GM12864 (cell line): ENCODE data around the gene DEPDC1.
"Not testable (repeated sequence)": the region's sequence is repeated elsewhere in the genome, so short reads cannot be mapped to it uniquely, and the experiment has no call there.

ENCODE experiments used
- DNase-seq: peaks from one replicate; pipeline ENCODE4 v3.0.0-alpha.2; 2011; ENCODE audit warnings: low read depth
- H3K4me3 ChIP-seq: 2 replicates; pipeline ENCODE4 v1.5.1; 2011; ENCODE audit warnings: mild to moderate bottlenecking, low read depth, low read length, control low read depth
- CTCF ChIP-seq: IDR thresholded peaks from 2 replicates; pipeline ENCODE4 v1.5.1; 2011; ENCODE audit warnings: low read depth, mild to moderate bottlenecking, moderate library complexity, low read length, control low read depth, inconsistent platforms; ENCODE audit errors: missing control alignments

The DEPDC1 gene

GRCh38 chr1:68478662-68479061 is 18.2 kb downstream of the DEPDC1 start:
- no peak overlapping the region for H3K4me3 ChIP-seq
- DNase-seq = no peak
- TF ChIP-seq CTCF = no peak

GRCh38 chr1:68476626-68477025 is 20.3 kb downstream of the DEPDC1 start:
- not testable (repeated sequence) for H3K4me3 ChIP-seq, DNase-seq

- H3K4me3 ChIP-seq = no peak overlapping the region
- no peak for TF ChIP-seq CTCF
- no peak for DNase-seq
Observed at GRCh38 chr1:68473060-68473459, 23.8 kb downstream of the DEPDC1 start.

- peak; percentile 11 for TF ChIP-seq CTCF
- no peak overlapping the region for H3K4me3 ChIP-seq
- DNase-seq = no peak
Observed at GRCh38 chr1:68470388-68470970, 26.4 kb downstream of the DEPDC1 start.

GRCh38 chr1:68464891-68465290 is 32.0 kb downstream of the DEPDC1 start:
- no peak for TF ChIP-seq CTCF
- DNase-seq = no peak
- H3K4me3 ChIP-seq = no peak overlapping the region

- TF ChIP-seq CTCF = no peak
- H3K4me3 ChIP-seq = no peak overlapping the region
- no peak for DNase-seq
Observed at GRCh38 chr1:68460935-68461334, 35.9 kb downstream of the DEPDC1 start.

- no peak for DNase-seq
- TF ChIP-seq CTCF = no peak
- no peak overlapping the region for H3K4me3 ChIP-seq
Observed at GRCh38 chr1:68459796-68460195, 37.1 kb downstream of the DEPDC1 start.
